Kidney (tissue), 14 donors: ENCODE data around the gene HERC5. TPM values are rescaled to one million over a fixed set of nuclear protein-coding genes. Genes with fewer than 3 reads are reported as not detected.

Experiments used
- DNase-seq, 5 donors: peaks; one replicate each; pipeline ENCODE4 v3.0.0-alpha.2; 2013 to 2020
- FAIRE-seq: peaks from 2 replicates; lab custom pipeline; 2012; peaks lifted over from hg19 to GRCh38; lab: Jason Lieb, UNC
- H3K27ac ChIP-seq, 2 donors: one replicate each; pipeline ENCODE4 v1.7.0; 2013; ENCODE audit warnings: low read depth in 2 of 2, low read length in 2 of 2, inconsistent platforms in 1 of 2
- H3K27me3 ChIP-seq: one replicate; pipeline ENCODE4 v1.7.1; 2013; ENCODE audit warnings: low read length, inconsistent platforms; ENCODE audit not compliant: control insufficient read depth, insufficient read depth
- H3K36me3 ChIP-seq, 3 donors: one replicate each; pipeline versions ENCODE4 v1.7.0 to v1.7.1; 2013; ENCODE audit warnings: low read length in 3 of 3, control low read depth in 1 of 3, inconsistent platforms in 1 of 3; ENCODE audit not compliant: insufficient read depth in 3 of 3, control insufficient read depth in 2 of 3
- H3K4me1 ChIP-seq, 3 donors: one replicate each; pipeline versions ENCODE4 v1.7.0 to v1.7.1; 2013; ENCODE audit warnings: low read length in 3 of 3, inconsistent platforms in 1 of 3, low read depth in 1 of 3; ENCODE audit not compliant: control insufficient read depth in 2 of 3, insufficient read depth in 2 of 3
- H3K4me3 ChIP-seq, 3 donors: one replicate each; pipeline versions ENCODE4 v1.7.0 to v1.8.1; 2013; ENCODE audit warnings: low read length in 3 of 3, control low read depth in 1 of 3, inconsistent platforms in 1 of 3
- H3K9ac ChIP-seq, 3 donors: one replicate each; pipeline versions ENCODE4 v1.7.0 to v1.7.1; 2013; ENCODE audit warnings: low read length in 3 of 3, control low read depth in 1 of 3, inconsistent platforms in 1 of 3
- H3K9me3 ChIP-seq, 3 donors: one replicate each; pipeline versions ENCODE4 v1.7.0 to v1.7.1; 2013; ENCODE audit warnings: low read length in 3 of 3, control low read depth in 1 of 3, inconsistent platforms in 1 of 3; ENCODE audit not compliant: control insufficient read depth in 2 of 3, insufficient read depth in 1 of 3
- CTCF ChIP-seq: IDR thresholded peaks from 3 replicates; pipeline ENCODE4 v1.5.1; 2012; ENCODE audit warnings: mild to moderate bottlenecking, moderate library complexity, borderline replicate concordance; ENCODE audit not compliant: insufficient read depth; ENCODE audit errors: extremely low read depth
- intact Hi-C: fragments of 100-400 bp; cut with DNase I; formaldehyde crosslinking; loops from one replicate; pipeline ENCODE4 v1.11.1; 2022
- polyA plus RNA-seq: library from polyadenylated mRNA; stranded (reverse); fragments of 350-450 nt; fragmentation: Illumina TruSeq; extraction: RNeasy Lipid Tissue Mini Kit (QIAGEN cat#74804); gene quantifications from one replicate; pipeline ENCODE4 v1.2.3, GENCODE V29; 2014; ENCODE audit warnings: low read depth, low replicate concordance; ENCODE audit not compliant: insufficient read depth
- total RNA-seq: library from RNA; stranded (reverse); fragmentation: NEBNext Ultra II Directional; extraction: Animal tissue kit (Norgen Biotek cat#: 25700); gene quantifications from one replicate; pipeline ENCODE4 v1.2.1, GENCODE V29; 2021
- donor health status: control.
- donor health status: control.
- donor health status: control.
- donor health status: control.
- donor health status: control.
- donor health status: DM: yes; HTN: yes; CAD: no.
- donor health status: Normal renal cell carcinoma (clear cell type).

HERC5 gene
- total and polyA plus RNA-seq, 2 donors from 2014 or later = 4.7 to 6.5 TPM

GRCh38 chr4:88440146-88440545 lies 16.8 kb upstream of the HERC5 start:
- no peaks in the 10 kb centered on the region for H3K27me3 ChIP-seq
- H3K9me3 ChIP-seq = no peaks in the 10 kb centered on the region
- H3K4me1 ChIP-seq = no peaks in the 10 kb centered on the region
- H3K36me3 ChIP-seq = peaks cover 0 to 3% (median 0%) of the 10 kb centered on the region in 3 donors
- intact Hi-C loops = no loop called here
- no peak for TF ChIP-seq CTCF
- no peak overlapping the region for H3K27ac ChIP-seq
- DNase-seq (no peak), FAIRE-seq (no peak)
- no peak overlapping the region for H3K9ac ChIP-seq
- no peak overlapping the region for H3K4me3 ChIP-seq

GRCh38 chr4:88441696-88442095 lies 15.2 kb upstream of the HERC5 start:
- Histone ChIP-seq H3K4me1 (no peaks in the 10 kb centered on the region), H3K27me3 (no peaks in the 10 kb centered on the region), H3K9me3 (no peaks in the 10 kb centered on the region), H3K9ac (no peak overlapping the region), H3K27ac (no peak overlapping the region), H3K4me3 (no peak overlapping the region), H3K36me3 (peaks cover 0 to 3% (median 0%) of the 10 kb centered on the region in 3 donors)
- no peak for DNase-seq
- TF ChIP-seq CTCF = no peak
- no peak for FAIRE-seq
- intact Hi-C loops = no loop called here

- DNase-seq = no peak
- FAIRE-seq = no peak
Observed at GRCh38 chr4:88442689-88443191, 14.2 kb upstream of the HERC5 start.

More at GRCh38 chr4:88442689-88443191, 14.2 kb upstream of the HERC5 start:
- Histone ChIP-seq H3K9me3 (no peaks in the 10 kb centered on the region), H3K27ac (no peak overlapping the region), H3K36me3 (peaks cover 0 to 3% (median 0%) of the 10 kb centered on the region in 3 donors), H3K4me1 (no peaks in the 10 kb centered on the region), H3K4me3 (no peak overlapping the region), H3K9ac (no peak overlapping the region), H3K27me3 (no peaks in the 10 kb centered on the region)
- no peak for TF ChIP-seq CTCF
- intact Hi-C loops = no loop called here
